HepG2 (cell line): ENCODE measurements around the gene NOXO1. TPM values are rescaled to one million over a fixed set of nuclear protein-coding genes. Genes with fewer than 3 reads are reported as not detected.
A peak's percentile ranks its signal among the peaks of the same experiment; 100 is the strongest.

Experiments used
- ARID5B ChIP-seq: IDR thresholded peaks from 2 replicates; pipeline ENCODE4 v1.4.0; 2020; ENCODE audit warnings: mild to moderate bottlenecking, missing genetic modification reagents
- KAT8 ChIP-seq: IDR thresholded peaks from 2 replicates; pipeline ENCODE4 v1.6.1; 2016; ENCODE audit warnings: missing genetic modification reagents, missing compliant biosample characterization
- MEIS1 ChIP-seq: sonication (generic); formaldehyde crosslinking; IDR thresholded peaks from 2 replicates; pipeline ENCODE4 v1.9.0; 2021; ENCODE audit warnings: mild to moderate bottlenecking, missing genetic modification reagents, moderate library complexity, borderline replicate concordance
- SIX4 ChIP-seq: sonication (generic); formaldehyde crosslinking; IDR thresholded peaks from 2 replicates; pipeline ENCODE4 v1.4.0; 2020; ENCODE audit warnings: missing genetic modification reagents
- SKI ChIP-seq: fragments of 450-650 bp; IDR thresholded peaks from one replicate; pipeline ENCODE4 v1.6.1; 2018; ENCODE audit warnings: mild to moderate bottlenecking; ENCODE audit not compliant: partially characterized antibody
- SNAI1 ChIP-seq: sonication (generic); formaldehyde crosslinking; IDR thresholded peaks from 2 replicates; pipeline ENCODE4 v1.5.0; 2020; ENCODE audit warnings: mild to moderate bottlenecking, missing genetic modification reagents, borderline replicate concordance
- USF2 ChIP-seq, 2 experiments: sonication (generic) in 1 of 2; formaldehyde crosslinking in 1 of 2; IDR thresholded peaks; 2 replicates each; pipeline versions ENCODE4 v1.5.1 to v1.6.1; 2011 to 2020; ENCODE audit warnings: borderline replicate concordance in 1 of 2, low read depth in 1 of 2, low read length in 1 of 2, mild to moderate bottlenecking in 1 of 2, missing genetic modification reagents in 1 of 2, moderate library complexity in 1 of 2
- ZBTB40 ChIP-seq, 2 experiments: fragments of 450-650 bp in 1 of 2; sonication (generic) in 1 of 2; formaldehyde crosslinking in 1 of 2; IDR thresholded peaks; 2 replicates each; pipeline versions ENCODE4 v1.6.1 to v1.8.0; 2016 to 2022; ENCODE audit warnings: antibody characterized with exemption in 1 of 2, mild to moderate bottlenecking in 1 of 2, missing genetic modification reagents in 1 of 2
- ZMAT3 ChIP-seq: sonication (generic); formaldehyde crosslinking; conservative IDR thresholded peaks from 2 replicates; pipeline ENCODE4 v1.7.0; 2021; ENCODE audit warnings: missing genetic modification reagents
- polyA plus RNA-seq, 8 experiments: library from polyadenylated mRNA; depleted of rRNA in 3 of 8; stranded (reverse) in 7 of 8; unstranded in 1 of 8; fragments of >200 nt; fragmentation: Illumina TruSeq in 4 of 8; extraction: Trizol in 4 of 8; gene quantifications; 2 replicates each; pipeline versions ENCODE4 v1.2.1 to v1.2.3, GENCODE V29; 2011 to 2016; ENCODE audit warnings: low read depth in 4 of 8, missing spikeins in 1 of 8, mixed read lengths in 1 of 8; ENCODE audit not compliant: insufficient read depth in 1 of 8
- total RNA-seq, 5 experiments: library from RNA; depleted of rRNA; stranded (reverse); fragments of >200 nt; fragmentation: Illumina TruSeq; extraction: Trizol; gene quantifications; 2 replicates each; pipeline ENCODE4 v1.2.3, GENCODE V29; 2016; ENCODE audit warnings: low read depth in 1 of 5

NOXO1 gene
- total and polyA plus RNA-seq, 2 of the 13 experiments (the other 11 are each of a cell fraction or from before 2014, with no cell fraction given), result 0.69 to 1.4 TPM

- TF ChIP-seq ZBTB40 (IDR thresholded peaks at IDR 0.05) (no peak), ZBTB40 (CRISPR knock-in tag; IDR thresholded peaks at IDR 0.05) (no peak), USF2 (IDR thresholded peaks at IDR 0.05; ENCODE audit: low read depth, low read length) (no peak), USF2 (CRISPR knock-in tag; IDR thresholded peaks at IDR 0.05; ENCODE audit: borderline replicate concordance) (no peak; the same call in 1 of the 2 replicates), KAT8 (peak; percentile 15; the same call in 1 of the 2 replicates), SIX4 (CRISPR knock-in tag) (no peak), MEIS1 (CRISPR knock-in tag) (0 out of 2 replicates have a peak, but pooled peaks have one; percentile 21), SNAI1 (CRISPR knock-in tag) (no peak), SKI (no peak), ZMAT3 (peak; percentile 76; the same call in 1 of the 2 replicates), ARID5B (CRISPR knock-in tag) (no peak; the same call in 1 of the 2 replicates)
Observed at GRCh38 chr16:1932050-1933028, 48.9 kb downstream of the NOXO1 start (continued).
